ENCODE results near the gene PSMB1. TPM values are rescaled to one million over a fixed set of nuclear protein-coding genes. Genes with fewer than 3 reads are reported as not detected.

PSMB1 gene
- 231 to 253 TPM (median 245 TPM) in 5 replicates for total RNA-seq (2022; extraction: Qiagen RNA extraction)

GRCh38 chr6:170552765-170553533 is at the start of gene PSMB1:
Gene PSMB1 (minus strand): TSS chr6:170553307. CDS start chr6:170553242, 65 bp downstream.

GRCh38 chr6:170584181-170584953 is 31.3 kb upstream of the PSMB1 start, which contains the start of gene PDCD2:
Gene PDCD2 (minus strand): TSS chr6:170584637. CDS start chr6:170584581, 56 bp downstream.

GRCh38 chr6:170554013-170554795 is 1.1 kb upstream of the PSMB1 start, which contains the start of gene TBP:
Gene TBP (plus strand): TSS chr6:170554369. CDS start chr6:170557030, 2,661 bp downstream.

Other genes starting within 250 kb of the PSMB1 start
- 8.9 to 11.1 TPM (median 10.5 TPM) in 5 replicates for gene FAM120B, start 246.5 kb downstream of the PSMB1 start, total RNA-seq (2022; extraction: Qiagen RNA extraction)
- 14.4 to 15.9 TPM (median 15.1 TPM) in 5 replicates for gene TBP, start 1.1 kb upstream of the PSMB1 start, total RNA-seq (2022; extraction: Qiagen RNA extraction)
- 45.2 to 55.4 TPM (median 51.2 TPM) in 5 replicates for gene PDCD2, start 31.3 kb upstream of the PSMB1 start, total RNA-seq (2022; extraction: Qiagen RNA extraction)